ENCODE measurements around the gene SMIM35. TPM values are rescaled to one million over a fixed set of nuclear protein-coding genes. Genes with fewer than 3 reads are reported as not detected.

SMIM35 gene
- polyA plus RNA-seq, 2 donors, result 0.01 to 0.02 TPM

GRCh38 chr11:118084247-118084646 lies 2.5 kb downstream of the SMIM35 start:
- Histone ChIP-seq H3K36me3 (ENCODE audit: control insufficient read depth in 2 of 2, insufficient read depth in 2 of 2, low read length in 1 of 2) (peaks cover 0 to 16% of the 10 kb centered on the region in 2 donors), H3K27ac (ENCODE audit: low read depth in 2 of 2, low read length in 1 of 2) (no peak overlapping the region), H3K9me3 (ENCODE audit: control insufficient read depth in 2 of 2, insufficient read depth in 1 of 2, low read depth in 1 of 2, low read length in 1 of 2) (peaks cover 0 to 11% of the 10 kb centered on the region in 2 donors), H3K27me3 (ENCODE audit: control insufficient read depth in 1 of 2, insufficient read depth in 2 of 2, low read length in 2 of 2) (no peaks in the 10 kb centered on the region), H3K4me3 (ENCODE audit: low read depth in 1 of 2, low read length in 2 of 2) (no peak overlapping the region), H3K4me1 (ENCODE audit: control insufficient read depth in 2 of 2, insufficient read depth in 2 of 2, low read length in 1 of 2) (peaks cover 3 to 15% of the 10 kb centered on the region in 2 donors)
- WGBS, 2 donors, result 27 to 47% methylated on average over 4 of the region's 4 CpGs

GRCh38 chr11:118082880-118083552 lies 3.7 kb downstream of the SMIM35 start:
- Histone ChIP-seq H3K4me1 (ENCODE audit: control insufficient read depth in 2 of 2, insufficient read depth in 2 of 2, low read length in 1 of 2) (peaks cover 3 to 14% of the 10 kb centered on the region in 2 donors), H3K4me3 (ENCODE audit: low read depth in 1 of 2, low read length in 2 of 2) (no peak overlapping the region), H3K36me3 (ENCODE audit: control insufficient read depth in 2 of 2, insufficient read depth in 2 of 2, low read length in 1 of 2) (peaks cover 0 to 16% of the 10 kb centered on the region in 2 donors), H3K9me3 (ENCODE audit: control insufficient read depth in 2 of 2, insufficient read depth in 1 of 2, low read depth in 1 of 2, low read length in 1 of 2) (peaks cover 0 to 11% of the 10 kb centered on the region in 2 donors), H3K27me3 (ENCODE audit: control insufficient read depth in 1 of 2, insufficient read depth in 2 of 2, low read length in 2 of 2) (no peaks in the 10 kb centered on the region), H3K27ac (ENCODE audit: low read depth in 2 of 2, low read length in 1 of 2) (no peak overlapping the region)
- WGBS, 2 donors, result 60 to 78% methylated on average over 21 of the region's 21 CpGs

GRCh38 chr11:118081241-118081958 lies 5.4 kb downstream of the SMIM35 start:
- Histone ChIP-seq H3K9me3 (ENCODE audit: control insufficient read depth in 2 of 2, insufficient read depth in 1 of 2, low read depth in 1 of 2, low read length in 1 of 2) (peaks cover 0 to 4% of the 10 kb centered on the region in 2 donors), H3K36me3 (ENCODE audit: control insufficient read depth in 2 of 2, insufficient read depth in 2 of 2, low read length in 1 of 2) (peaks cover 0 to 13% of the 10 kb centered on the region in 2 donors), H3K27me3 (ENCODE audit: control insufficient read depth in 1 of 2, insufficient read depth in 2 of 2, low read length in 2 of 2) (no peaks in the 10 kb centered on the region), H3K27ac (ENCODE audit: low read depth in 2 of 2, low read length in 1 of 2) (no peak overlapping the region), H3K4me1 (ENCODE audit: control insufficient read depth in 2 of 2, insufficient read depth in 2 of 2, low read length in 1 of 2) (peaks cover 0 to 14% of the 10 kb centered on the region in 2 donors), H3K4me3 (ENCODE audit: low read depth in 1 of 2, low read length in 2 of 2) (no peak overlapping the region)
- WGBS, 2 donors, result 74 to 76% methylated on average over 18 of the region's 18 CpGs

GRCh38 chr11:118080296-118080695 lies 6.5 kb downstream of the SMIM35 start:
- Histone ChIP-seq H3K9me3 (ENCODE audit: control insufficient read depth in 2 of 2, insufficient read depth in 1 of 2, low read depth in 1 of 2, low read length in 1 of 2) (peaks cover 0 to 4% of the 10 kb centered on the region in 2 donors), H3K4me1 (ENCODE audit: control insufficient read depth in 2 of 2, insufficient read depth in 2 of 2, low read length in 1 of 2) (peaks cover 0 to 15% of the 10 kb centered on the region in 2 donors)
- WGBS, 2 donors, result 86 to 93% methylated on average over 5 of the region's 5 CpGs

GRCh38 chr11:118079491-118079890 lies 7.3 kb downstream of the SMIM35 start:
- Histone ChIP-seq H3K4me1 (ENCODE audit: control insufficient read depth in 2 of 2, insufficient read depth in 2 of 2, low read length in 1 of 2) (peaks cover under 1 to 19% of the 10 kb centered on the region in 2 donors), H3K36me3 (ENCODE audit: control insufficient read depth in 2 of 2, insufficient read depth in 2 of 2, low read length in 1 of 2) (peaks cover 0 to 8% of the 10 kb centered on the region in 2 donors), H3K27ac (ENCODE audit: low read depth in 2 of 2, low read length in 1 of 2) (no peak overlapping the region), H3K27me3 (ENCODE audit: control insufficient read depth in 1 of 2, insufficient read depth in 2 of 2, low read length in 2 of 2) (no peaks in the 10 kb centered on the region), H3K4me3 (ENCODE audit: low read depth in 1 of 2, low read length in 2 of 2) (peak overlapping the region; percentile 39 to 68), H3K9me3 (ENCODE audit: control insufficient read depth in 2 of 2, insufficient read depth in 1 of 2, low read depth in 1 of 2, low read length in 1 of 2) (peaks cover 0 to 4% of the 10 kb centered on the region in 2 donors)
- 48 to 67% methylated on average over 10 of the region's 10 CpGs for WGBS, 2 donors

More at GRCh38 chr11:118080296-118080695, 6.5 kb downstream of the SMIM35 start:
- H3K36me3 ChIP-seq (ENCODE audit: control insufficient read depth in 2 of 2, insufficient read depth in 2 of 2, low read length in 1 of 2), result peaks cover 0 to 8% of the 10 kb centered on the region in 2 donors
- H3K27me3 ChIP-seq (ENCODE audit: control insufficient read depth in 1 of 2, insufficient read depth in 2 of 2, low read length in 2 of 2), result no peaks in the 10 kb centered on the region
- H3K27ac ChIP-seq (ENCODE audit: low read depth in 2 of 2, low read length in 1 of 2), result no peak overlapping the region
- H3K4me3 ChIP-seq (ENCODE audit: low read depth in 1 of 2, low read length in 2 of 2), result no peak overlapping the region

- H3K27ac ChIP-seq (ENCODE audit: low read depth in 2 of 2, low read length in 1 of 2), result peak overlapping the region in 1 of 2 donors; percentile 51
- whole genome bisulfite sequencing, 2 donors, result 55 to 63% methylated on average over 5 of the region's 5 CpGs
- H3K9me3 ChIP-seq (ENCODE audit: control insufficient read depth in 2 of 2, insufficient read depth in 1 of 2, low read depth in 1 of 2, low read length in 1 of 2), result peaks cover 0 to 4% of the 10 kb centered on the region in 2 donors
- H3K27me3 ChIP-seq (ENCODE audit: control insufficient read depth in 1 of 2, insufficient read depth in 2 of 2, low read length in 2 of 2), result no peaks in the 10 kb centered on the region
- H3K36me3 ChIP-seq (ENCODE audit: control insufficient read depth in 2 of 2, insufficient read depth in 2 of 2, low read length in 1 of 2), result peaks cover 0 to 8% of the 10 kb centered on the region in 2 donors
- H3K4me3 ChIP-seq (ENCODE audit: low read depth in 1 of 2, low read length in 2 of 2), result peak overlapping the region; percentile 39 to 68
- peaks cover 4 to 18% of the 10 kb centered on the region in 2 donors for H3K4me1 ChIP-seq (ENCODE audit: control insufficient read depth in 2 of 2, insufficient read depth in 2 of 2, low read length in 1 of 2)
Observed at GRCh38 chr11:118078911-118079411, 7.8 kb downstream of the SMIM35 start.

GRCh38 chr11:118076754-118077281 lies 9.9 kb downstream of the SMIM35 start, which contains the start of gene TMPRSS4:
Gene TMPRSS4, plus strand, starts transcription at chr11:118077078. Its CDS starts 225 bp downstream, at chr11:118077303.
- 48 to 58% methylated on average over 7 of the region's 7 CpGs for WGBS, 2 donors
- H3K9me3 ChIP-seq (ENCODE audit: control insufficient read depth in 2 of 2, insufficient read depth in 1 of 2, low read depth in 1 of 2, low read length in 1 of 2), result peaks cover 0 to 4% of the 10 kb centered on the region in 2 donors
- peak within 1 kb of the TSS; percentile 68 to 72 for H3K4me3 ChIP-seq (ENCODE audit: low read depth in 1 of 2, low read length in 2 of 2)
- H3K36me3 ChIP-seq (ENCODE audit: control insufficient read depth in 2 of 2, insufficient read depth in 2 of 2, low read length in 1 of 2), result peaks cover 0 to 2% of the 10 kb centered on the region in 2 donors
- H3K27ac ChIP-seq (ENCODE audit: low read depth in 2 of 2, low read length in 1 of 2), result peak within 1 kb of the TSS; percentile 91 to 96
- H3K27me3 ChIP-seq (ENCODE audit: control insufficient read depth in 1 of 2, insufficient read depth in 2 of 2, low read length in 2 of 2), result no peaks in the 10 kb centered on the region
- peaks cover 4 to 18% of the 10 kb centered on the region in 2 donors for H3K4me1 ChIP-seq (ENCODE audit: control insufficient read depth in 2 of 2, insufficient read depth in 2 of 2, low read length in 1 of 2)

- no peak overlapping the region for H3K4me3 ChIP-seq (ENCODE audit: low read depth in 1 of 2, low read length in 2 of 2)
- H3K36me3 ChIP-seq (ENCODE audit: control insufficient read depth in 2 of 2, insufficient read depth in 2 of 2, low read length in 1 of 2), result no peaks in the 10 kb centered on the region
- no peaks in the 10 kb centered on the region for H3K9me3 ChIP-seq (ENCODE audit: control insufficient read depth in 2 of 2, insufficient read depth in 1 of 2, low read depth in 1 of 2, low read length in 1 of 2)
- peak overlapping the region; percentile 79 to 96 for H3K27ac ChIP-seq (ENCODE audit: low read depth in 2 of 2, low read length in 1 of 2)
- 30 to 40% methylated on average over 2 of the region's 2 CpGs for WGBS, 2 donors
- peaks cover 4 to 16% of the 10 kb centered on the region in 2 donors for H3K4me1 ChIP-seq (ENCODE audit: control insufficient read depth in 2 of 2, insufficient read depth in 2 of 2, low read length in 1 of 2)
- no peaks in the 10 kb centered on the region for H3K27me3 ChIP-seq (ENCODE audit: control insufficient read depth in 1 of 2, insufficient read depth in 2 of 2, low read length in 2 of 2)
Observed at GRCh38 chr11:118074785-118075184, 12.0 kb downstream of the SMIM35 start.

- H3K27ac ChIP-seq (ENCODE audit: low read depth in 2 of 2, low read length in 1 of 2), result peak overlapping the region; percentile 26 to 36
- 79 to 83% methylated on average over 11 of the region's 11 CpGs for WGBS, 2 donors
- H3K27me3 ChIP-seq (ENCODE audit: control insufficient read depth in 1 of 2, insufficient read depth in 2 of 2, low read length in 2 of 2), result no peaks in the 10 kb centered on the region
Observed at GRCh38 chr11:118074091-118074685, 12.6 kb downstream of the SMIM35 start.

More at GRCh38 chr11:118074091-118074685, 12.6 kb downstream of the SMIM35 start:
- Histone ChIP-seq H3K4me3 (ENCODE audit: low read depth in 1 of 2, low read length in 2 of 2) (no peak overlapping the region), H3K4me1 (ENCODE audit: control insufficient read depth in 2 of 2, insufficient read depth in 2 of 2, low read length in 1 of 2) (peaks cover 4 to 10% of the 10 kb centered on the region in 2 donors), H3K36me3 (ENCODE audit: control insufficient read depth in 2 of 2, insufficient read depth in 2 of 2, low read length in 1 of 2) (no peaks in the 10 kb centered on the region), H3K9me3 (ENCODE audit: control insufficient read depth in 2 of 2, insufficient read depth in 1 of 2, low read depth in 1 of 2, low read length in 1 of 2) (no peaks in the 10 kb centered on the region)

All from esophagus (tissue), 2 donors.